Forelimb muscle (tissue), 1 donor: ENCODE data around the gene SPEF2. TPM values are rescaled to one million over a fixed set of nuclear protein-coding genes. Genes with fewer than 3 reads are reported as not detected.
"Not testable (repeated sequence)": the region's sequence is repeated elsewhere in the genome, so short reads cannot be mapped to it uniquely, and the experiment has no call there.

Source experiments
- DNase-seq: peaks from one replicate; pipeline ENCODE4 v3.0.0-alpha.2; 2013; ENCODE audit warnings: low read depth
- polyA plus RNA-seq: library from polyadenylated mRNA; unstranded; fragments of 120-200 nt; gene quantifications from one replicate; pipeline ENCODE4 v1.2.1, GENCODE V29; 2013; ENCODE audit not compliant: insufficient read length

Gene SPEF2
- polyA plus RNA-seq, 1 donor = 8.9 TPM

DNA sequence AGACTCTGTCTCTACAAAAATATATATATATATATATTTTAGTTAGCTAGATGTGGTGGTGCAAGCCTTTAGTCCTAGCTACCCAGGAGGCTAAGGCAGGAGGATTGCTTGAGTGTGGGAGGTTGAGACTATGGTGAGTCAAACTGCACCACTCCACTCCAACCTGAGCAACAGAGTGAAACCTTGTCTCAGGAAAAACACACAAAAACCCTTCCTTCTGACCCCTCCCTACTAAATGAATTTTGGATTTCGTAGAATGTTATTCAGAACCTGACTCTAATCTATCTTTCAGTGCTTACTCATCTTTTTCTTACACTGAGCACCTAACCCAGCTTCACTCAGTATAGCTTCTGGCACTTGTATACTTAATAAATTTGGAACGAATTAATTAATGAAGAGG is 203.8 kb downstream of the SPEF2 start:
- no peak for DNase-seq

GRCh38 chr5:35822511-35822910 is 204.8 kb downstream of the SPEF2 start:
- DNase-seq = no peak

DNA sequence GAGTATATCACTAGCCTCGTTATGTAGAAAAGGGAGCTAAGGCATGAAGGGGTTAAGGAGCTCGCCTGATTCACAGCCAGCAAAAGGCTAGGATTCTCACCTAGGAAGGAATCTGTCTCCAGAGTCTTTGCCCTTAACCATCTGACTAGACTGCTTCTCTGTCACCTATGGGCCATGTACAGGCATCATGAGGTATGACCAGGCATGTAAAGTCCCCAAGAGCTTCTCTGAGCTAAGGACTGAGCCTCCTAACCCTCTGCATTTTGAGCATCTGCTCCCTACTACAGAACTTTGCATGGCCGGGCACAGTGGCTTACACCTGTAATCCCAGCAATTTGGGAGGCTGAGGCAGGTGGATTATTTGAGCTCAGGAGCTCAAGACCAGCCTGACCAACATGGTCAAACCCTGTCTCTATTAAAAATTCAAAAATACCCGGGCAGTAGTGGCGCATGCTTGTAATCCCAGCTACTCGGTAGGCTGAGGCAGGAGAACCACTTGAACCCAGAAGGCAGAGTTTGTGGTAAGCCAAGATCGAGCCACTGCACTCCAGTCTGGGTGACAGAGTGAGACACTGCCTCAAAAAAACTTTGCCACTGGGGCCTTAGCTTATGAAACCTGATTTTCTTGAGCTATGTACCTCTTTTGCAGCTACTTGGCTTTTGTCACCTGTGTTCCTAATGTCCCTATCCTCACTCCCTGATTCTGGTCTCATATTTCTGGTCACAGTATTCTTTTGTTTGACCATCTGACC is 205.9 kb downstream of the SPEF2 start:
- no peak for DNase-seq

GRCh38 chr5:35826056-35826455 is 208.4 kb downstream of the SPEF2 start:
- DNase-seq = no peak

DNA sequence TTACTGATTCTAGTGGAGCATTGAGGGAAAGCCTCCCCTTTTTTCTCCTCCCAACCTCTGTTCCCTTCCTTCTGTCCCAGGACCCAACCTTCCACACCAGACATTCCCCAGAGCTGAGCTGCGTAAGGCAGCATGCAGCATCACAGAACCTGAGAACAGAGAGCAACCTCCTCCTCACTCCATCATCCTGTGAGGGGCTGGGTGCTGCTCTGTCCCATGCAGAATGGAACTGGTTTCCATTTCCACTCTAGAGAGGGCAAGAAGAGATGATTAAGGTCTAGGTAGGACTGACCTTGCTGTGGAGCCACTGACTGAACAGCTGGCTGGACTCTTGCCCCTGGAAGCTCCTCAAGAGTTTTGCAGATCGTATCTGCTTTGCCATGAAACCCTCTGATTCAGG is 208.9 kb downstream of the SPEF2 start:
- no peak for DNase-seq

- no peak for DNase-seq
Measured at GRCh38 chr5:35828082-35828598, 210.5 kb downstream of the SPEF2 start.

GRCh38 chr5:35830587-35830986 is 212.9 kb downstream of the SPEF2 start:
- no peak for DNase-seq

DNA sequence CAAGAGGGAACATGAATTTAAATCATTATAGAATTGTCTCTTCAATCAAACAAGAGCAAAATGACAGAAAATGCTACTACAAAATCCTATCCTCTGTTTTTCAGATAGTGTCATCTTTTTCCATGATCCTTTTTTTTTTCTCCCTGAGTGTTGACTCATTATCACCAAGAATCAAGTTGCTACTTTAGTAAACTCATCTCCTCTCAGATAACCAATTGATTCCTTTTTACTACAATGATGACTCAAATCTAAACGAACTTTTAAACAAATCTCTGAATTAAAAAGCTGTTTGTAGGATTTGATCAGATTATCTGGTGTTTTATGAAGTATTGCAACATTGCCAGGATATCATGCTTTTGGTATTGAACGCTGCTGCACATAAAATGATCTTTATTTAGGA is 215.1 kb downstream of the SPEF2 start:
- no peak for DNase-seq

- DNase-seq = no peak
Measured at GRCh38 chr5:35833224-35833623, 215.6 kb downstream of the SPEF2 start.

- DNase-seq = no peak
Measured at GRCh38 chr5:35835796-35836742, 218.4 kb downstream of the SPEF2 start.

DNA sequence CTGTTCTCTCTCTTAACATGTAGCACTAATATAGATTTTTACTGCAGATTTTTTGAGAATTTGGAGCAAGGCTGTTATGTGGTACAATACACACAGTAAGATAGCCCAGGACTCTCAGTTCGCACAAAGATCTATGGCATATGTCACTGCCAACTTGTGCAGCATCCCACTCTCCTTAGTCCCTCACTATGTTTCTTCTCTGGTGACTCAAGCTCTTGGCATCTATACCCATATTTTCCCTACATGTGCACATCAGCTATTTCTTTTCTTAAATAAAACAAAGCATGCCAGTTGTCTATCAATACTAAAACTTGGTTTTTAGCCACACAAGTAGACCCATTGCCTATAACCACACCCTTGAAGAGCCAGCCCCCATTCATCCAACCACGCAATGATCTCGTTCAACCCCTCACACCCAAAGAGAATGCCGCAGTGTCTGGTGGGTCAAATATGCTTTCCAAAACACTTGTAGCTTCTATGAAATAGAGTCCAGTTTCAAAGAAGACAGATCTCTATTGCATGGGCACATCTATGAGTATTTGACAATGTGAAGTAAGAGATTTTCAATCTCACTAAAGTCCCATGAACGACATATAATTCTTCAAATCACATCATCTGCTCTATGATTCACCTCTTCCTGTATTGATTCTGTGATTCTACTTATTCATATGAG is 220.8 kb downstream of the SPEF2 start:
- DNase-seq = no peak

DNA sequence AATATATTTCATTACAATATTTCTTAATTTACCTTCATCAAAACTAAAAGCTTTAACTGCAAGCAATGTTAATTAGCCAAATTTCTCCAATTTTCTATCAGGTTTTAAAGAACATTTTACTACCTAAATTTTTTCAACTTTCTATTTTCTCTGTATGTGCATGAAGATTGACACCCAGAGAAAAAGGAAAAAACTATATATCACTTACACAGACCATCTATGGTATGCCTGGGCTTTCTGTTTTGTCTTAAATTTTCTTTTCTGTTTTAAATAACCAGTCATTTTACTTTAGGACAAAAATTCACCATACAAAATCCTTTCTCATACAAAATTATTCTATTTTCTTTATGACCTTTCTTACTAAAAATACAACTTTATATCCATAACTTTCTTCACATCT is 225.2 kb downstream of the SPEF2 start:
- DNase-seq = no peak

GRCh38 chr5:35845508-35845907 is 227.8 kb downstream of the SPEF2 start:
- DNase-seq = not testable (repeated sequence)

DNA sequence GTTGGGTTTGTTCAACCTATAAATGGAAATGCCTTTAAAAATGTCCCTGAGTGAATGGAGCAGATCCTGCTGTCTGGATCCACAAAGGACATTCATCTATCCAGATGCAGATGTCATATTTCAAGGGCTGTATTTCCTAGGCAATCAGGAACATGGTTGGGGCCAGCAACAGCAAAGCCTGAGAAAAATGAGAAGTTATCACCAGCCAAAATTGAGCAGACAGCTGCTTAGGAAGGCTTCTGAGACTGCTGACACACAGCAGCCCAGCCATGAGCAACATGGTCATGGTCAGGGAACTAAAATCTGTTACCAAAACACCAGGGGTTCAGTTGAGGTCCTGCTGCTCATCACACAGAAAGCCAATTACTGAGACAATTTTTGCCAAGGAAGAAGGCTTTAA is 229.8 kb downstream of the SPEF2 start:
- DNase-seq = peak; percentile 22

- peak; percentile 45 for DNase-seq
Measured at GRCh38 chr5:35847961-35848360, 230.3 kb downstream of the SPEF2 start.

GRCh38 chr5:35849860-35850259 is 232.2 kb downstream of the SPEF2 start:
- no peak for DNase-seq

DNA sequence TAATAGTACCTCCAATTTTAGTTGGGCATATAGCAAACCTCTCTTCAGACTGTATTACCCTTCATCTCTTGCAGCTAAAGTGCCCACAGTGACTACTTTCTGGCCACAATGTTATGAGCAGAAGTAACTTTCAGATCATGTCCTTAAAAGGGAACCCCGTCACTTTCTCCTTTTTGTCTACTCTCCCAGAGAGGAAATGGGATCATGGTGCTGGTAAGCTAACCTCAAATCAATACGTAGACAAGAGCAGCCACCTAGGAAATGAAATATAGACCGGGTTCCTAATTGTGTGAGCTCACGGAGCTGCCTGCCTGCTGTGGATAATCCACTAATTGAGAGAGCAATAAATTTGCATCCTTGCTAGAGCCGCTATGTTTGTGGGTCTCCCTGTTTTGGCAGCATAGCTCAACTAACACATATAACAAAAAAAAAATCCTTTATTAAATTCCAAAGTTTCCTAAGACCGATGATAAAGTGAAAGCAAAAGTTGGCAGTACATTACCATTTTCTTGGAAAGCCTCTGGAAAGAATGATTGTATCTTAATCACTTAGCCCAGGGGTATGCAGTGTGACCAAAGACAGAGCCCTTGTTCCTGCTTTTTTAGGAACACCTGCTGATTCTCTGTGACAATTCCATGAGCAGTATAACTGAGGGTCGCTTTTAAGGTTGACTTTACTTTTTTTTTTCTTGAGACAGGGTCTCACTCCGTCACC is 233.5 kb downstream of the SPEF2 start:
- DNase-seq = no peak

DNA sequence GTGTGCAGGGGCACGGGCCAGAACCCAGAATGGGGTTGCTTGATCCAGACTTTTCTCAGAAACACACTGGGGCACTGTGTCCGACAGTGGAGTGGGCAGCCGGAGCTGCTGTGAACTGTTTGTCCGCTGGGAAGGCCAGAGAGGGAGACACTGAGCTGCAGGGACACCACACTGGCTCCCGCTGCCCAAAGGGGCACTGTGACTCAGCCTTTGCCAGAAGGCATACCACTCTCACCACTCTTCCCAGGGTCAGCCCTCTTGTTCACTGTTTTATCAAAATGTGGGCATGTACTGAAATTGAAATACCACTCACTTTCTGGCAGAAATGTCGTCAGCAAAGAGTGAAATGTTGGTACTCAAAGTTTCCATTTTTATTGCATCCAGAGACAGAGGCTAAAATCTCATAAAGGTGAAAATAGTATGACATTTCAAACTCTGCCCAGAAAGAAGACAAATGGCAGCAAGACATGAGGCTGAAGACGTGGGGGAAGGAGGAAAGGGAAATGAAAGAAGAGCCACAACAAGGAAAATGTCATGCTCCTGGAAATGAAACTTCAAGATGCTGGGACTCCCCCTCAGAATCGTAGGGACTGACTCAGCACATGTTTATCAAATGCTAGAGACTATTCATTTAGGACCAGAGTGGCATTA is 234.5 kb downstream of the SPEF2 start:
- DNase-seq = no peak

- no peak for DNase-seq
Measured at GRCh38 chr5:35852773-35853172, 235.1 kb downstream of the SPEF2 start.

DNA sequence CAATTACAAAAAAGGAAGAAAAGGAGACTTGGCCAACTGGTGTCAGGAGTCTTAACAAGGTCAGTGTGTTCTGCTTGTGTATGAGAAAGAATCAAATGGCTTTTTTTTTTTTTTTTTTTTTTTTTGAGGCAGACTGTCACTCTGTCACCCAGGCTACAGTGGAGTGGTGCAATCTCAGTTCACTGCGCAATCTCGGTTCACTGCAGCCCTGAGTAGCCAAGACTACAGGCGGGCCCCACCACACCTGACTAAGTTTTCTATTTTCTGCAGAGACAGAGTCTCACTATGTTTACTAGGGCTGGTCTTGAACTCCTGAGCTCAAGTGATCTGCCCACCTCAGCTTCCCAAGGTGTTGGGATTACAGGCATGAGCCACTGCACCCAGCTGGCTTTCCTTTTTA is 236.0 kb downstream of the SPEF2 start:
- DNase-seq = no peak

- DNase-seq = no peak
Measured at GRCh38 chr5:35854248-35854647, 236.6 kb downstream of the SPEF2 start.
